ENCODE measurements around the gene CAVIN1. TPM values are rescaled to one million over a fixed set of nuclear protein-coding genes. Genes with fewer than 3 reads are reported as not detected.
A peak's percentile ranks its signal among the peaks of the same experiment; 100 is the strongest.
"Not testable (repeated sequence)": the region's sequence is repeated elsewhere in the genome, so short reads cannot be mapped to it uniquely, and the experiment has no call there.

CAVIN1 gene
- total RNA-seq, 2 experiments from 2014 or later = 1.7 to 1.9 TPM

GRCh38 chr17:42417981-42418380, 5.1 kb downstream of the CAVIN1 start:
- not testable (repeated sequence) for H3K4me3 Mint-ChIP-seq, DNase-seq, H3K36me3 Mint-ChIP-seq, H3K27ac Mint-ChIP-seq, H3K9me3 Mint-ChIP-seq
- peaks cover 31% of the 10 kb centered on the region for H3K4me1 Mint-ChIP-seq
- H3K27me3 Mint-ChIP-seq = peaks cover 29% of the 10 kb centered on the region

DNA sequence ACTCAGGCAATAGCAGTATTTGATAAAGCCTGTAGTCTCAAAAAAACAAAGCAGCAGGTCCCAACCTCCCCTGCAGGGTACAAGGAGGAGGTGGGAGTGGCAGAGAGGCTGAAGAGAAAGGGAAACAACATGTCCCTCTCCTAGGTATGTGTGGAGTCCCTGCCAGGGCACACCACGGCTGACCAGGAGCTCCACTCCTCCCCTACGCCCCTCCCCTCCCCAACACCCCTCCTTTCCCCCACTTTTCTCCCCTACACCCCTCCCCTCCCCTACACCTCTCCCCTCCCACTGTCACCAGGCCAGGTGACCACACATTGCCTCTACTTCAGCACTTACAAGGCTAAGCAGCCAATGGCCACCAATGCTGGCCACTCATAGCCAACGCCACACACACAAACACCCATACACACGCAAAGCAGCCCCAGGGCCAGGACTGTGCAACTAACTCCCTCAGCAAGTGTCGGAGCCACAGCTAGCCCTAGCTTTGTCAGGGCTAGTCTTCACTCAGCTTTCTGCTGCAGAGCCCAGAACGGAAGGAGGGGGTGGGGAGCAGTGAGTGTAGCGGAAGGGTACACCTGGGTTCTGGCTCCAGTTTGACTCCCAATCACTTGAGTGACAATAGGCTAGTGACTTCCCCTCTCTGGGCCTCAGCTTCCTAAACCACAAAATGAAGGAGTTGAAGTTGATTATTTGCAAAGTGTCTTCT, 8.2 kb downstream of the CAVIN1 start:
- Mint-ChIP-seq H3K4me3 (peak overlapping the region; percentile 59), H3K9me3 (no peaks in the 10 kb centered on the region), H3K4me1 (peaks cover 21% of the 10 kb centered on the region), H3K27ac (peak overlapping the region; percentile 65), H3K27me3 (peaks cover 4% of the 10 kb centered on the region), H3K36me3 (no peaks in the 10 kb centered on the region)
- peak; percentile 59 for DNase-seq

DNA sequence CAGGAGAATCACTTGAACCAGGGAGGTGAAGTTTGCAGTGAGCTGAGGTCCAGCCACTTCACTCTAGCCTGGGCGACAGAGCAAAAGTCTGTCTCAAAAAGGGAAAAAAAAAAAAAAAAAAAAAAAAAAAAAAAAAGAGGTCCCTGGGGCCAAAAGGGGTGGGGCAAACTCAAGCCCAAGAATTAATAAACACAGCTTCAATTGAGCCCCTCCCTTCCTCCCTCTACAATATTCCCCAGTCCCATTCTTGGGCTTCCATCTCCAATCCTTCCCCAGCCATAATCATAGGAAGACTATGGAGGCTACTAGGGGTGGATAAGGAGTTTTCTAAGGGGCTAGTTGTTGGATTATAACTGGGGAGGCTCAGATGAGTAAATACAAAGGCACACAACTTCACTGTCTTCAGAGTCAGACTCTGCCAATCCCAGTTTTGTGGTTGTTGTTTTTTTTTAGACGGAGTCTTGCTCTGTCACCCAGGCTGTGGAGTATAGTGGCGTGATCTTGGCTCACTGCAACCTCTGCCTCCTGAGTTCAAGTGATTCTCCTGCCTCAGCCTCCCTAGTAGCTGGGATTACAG, 9.5 kb downstream of the CAVIN1 start:
- H3K27ac Mint-ChIP-seq = no peak overlapping the region
- no peak overlapping the region for H3K4me3 Mint-ChIP-seq
- no peaks in the 10 kb centered on the region for H3K9me3 Mint-ChIP-seq
- H3K27me3 Mint-ChIP-seq = no peaks in the 10 kb centered on the region
- no peaks in the 10 kb centered on the region for H3K36me3 Mint-ChIP-seq
- DNase-seq = no peak
- peaks cover 16% of the 10 kb centered on the region for H3K4me1 Mint-ChIP-seq

- H3K27ac Mint-ChIP-seq = no peak overlapping the region
- H3K36me3 Mint-ChIP-seq = no peaks in the 10 kb centered on the region
- H3K4me1 Mint-ChIP-seq = peaks cover 20% of the 10 kb centered on the region
- no peak overlapping the region for H3K4me3 Mint-ChIP-seq
- no peaks in the 10 kb centered on the region for H3K9me3 Mint-ChIP-seq
- DNase-seq = no peak
- no peaks in the 10 kb centered on the region for H3K27me3 Mint-ChIP-seq
Measured at GRCh38 chr17:42411905-42412679, 11.0 kb downstream of the CAVIN1 start.

GRCh38 chr17:42411361-42411760, 11.7 kb downstream of the CAVIN1 start:
- no peak for DNase-seq
- H3K36me3 Mint-ChIP-seq = no peaks in the 10 kb centered on the region
- H3K4me1 Mint-ChIP-seq = peaks cover 20% of the 10 kb centered on the region
- H3K9me3 Mint-ChIP-seq = no peaks in the 10 kb centered on the region
- no peaks in the 10 kb centered on the region for H3K27me3 Mint-ChIP-seq
- no peak overlapping the region for H3K4me3 Mint-ChIP-seq
- H3K27ac Mint-ChIP-seq = no peak overlapping the region

- H3K27ac Mint-ChIP-seq = peak overlapping the region; percentile 30
- H3K36me3 Mint-ChIP-seq = no peaks in the 10 kb centered on the region
- H3K9me3 Mint-ChIP-seq = no peaks in the 10 kb centered on the region
- no peaks in the 10 kb centered on the region for H3K27me3 Mint-ChIP-seq
- H3K4me1 Mint-ChIP-seq = peaks cover 20% of the 10 kb centered on the region
- no peak overlapping the region for H3K4me3 Mint-ChIP-seq
- no peak for DNase-seq
Measured at GRCh38 chr17:42410319-42410685, 12.8 kb downstream of the CAVIN1 start.

GRCh38 chr17:42409523-42410318, 13.3 kb downstream of the CAVIN1 start:
- Mint-ChIP-seq H3K27ac (peak overlapping the region; percentile 30), H3K27me3 (no peaks in the 10 kb centered on the region), H3K4me1 (peaks cover 15% of the 10 kb centered on the region), H3K4me3 (no peak overlapping the region), H3K36me3 (no peaks in the 10 kb centered on the region), H3K9me3 (no peaks in the 10 kb centered on the region)
- no peak for DNase-seq

- H3K27ac Mint-ChIP-seq = no peak overlapping the region
- H3K36me3 Mint-ChIP-seq = no peaks in the 10 kb centered on the region
Measured at GRCh38 chr17:42408061-42408460, 15.0 kb downstream of the CAVIN1 start.

DNA sequence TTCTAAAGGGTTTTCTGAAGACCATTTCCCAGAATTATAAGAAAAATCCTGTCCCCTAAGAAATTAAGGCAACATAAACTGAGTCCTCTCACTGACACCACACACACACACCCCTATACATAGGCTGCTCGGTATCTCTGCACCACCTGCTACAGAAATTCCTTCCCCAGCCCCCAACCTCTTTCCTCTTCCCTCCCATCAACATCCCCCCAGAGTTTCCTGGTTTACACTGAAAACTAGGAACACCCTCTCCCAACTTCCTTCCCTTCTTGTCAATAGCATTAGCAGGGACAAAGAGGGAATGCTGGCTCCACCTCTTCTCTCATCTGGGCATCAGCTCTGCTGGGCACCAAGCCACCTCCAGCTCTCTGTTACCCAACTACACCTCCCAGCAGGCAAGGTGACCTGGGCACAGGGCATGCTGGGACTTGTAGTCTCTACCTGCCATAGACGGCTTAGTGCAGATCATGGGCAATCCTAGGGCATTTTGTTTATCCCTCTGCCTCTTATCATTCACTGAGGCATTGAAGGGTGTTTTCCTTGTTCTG, 15.7 kb downstream of the CAVIN1 start:
- peak; percentile 54 for DNase-seq
- Mint-ChIP-seq H3K4me3 (no peak overlapping the region), H3K27ac (no peak overlapping the region), H3K36me3 (no peaks in the 10 kb centered on the region), H3K4me1 (peaks cover 11% of the 10 kb centered on the region), H3K27me3 (no peaks in the 10 kb centered on the region), H3K9me3 (no peaks in the 10 kb centered on the region)

More at GRCh38 chr17:42408061-42408460, 15.0 kb downstream of the CAVIN1 start:
- DNase-seq = no peak
- Mint-ChIP-seq H3K27me3 (no peaks in the 10 kb centered on the region), H3K9me3 (no peaks in the 10 kb centered on the region), H3K4me1 (peaks cover 9% of the 10 kb centered on the region), H3K4me3 (no peak overlapping the region)

- Mint-ChIP-seq H3K4me1 (peaks cover 15% of the 10 kb centered on the region), H3K36me3 (no peaks in the 10 kb centered on the region), H3K27me3 (no peaks in the 10 kb centered on the region), H3K27ac (no peak overlapping the region), H3K9me3 (no peaks in the 10 kb centered on the region), H3K4me3 (no peak overlapping the region)
- DNase-seq = no peak
Measured at GRCh38 chr17:42406615-42407288, 16.3 kb downstream of the CAVIN1 start.

DNA sequence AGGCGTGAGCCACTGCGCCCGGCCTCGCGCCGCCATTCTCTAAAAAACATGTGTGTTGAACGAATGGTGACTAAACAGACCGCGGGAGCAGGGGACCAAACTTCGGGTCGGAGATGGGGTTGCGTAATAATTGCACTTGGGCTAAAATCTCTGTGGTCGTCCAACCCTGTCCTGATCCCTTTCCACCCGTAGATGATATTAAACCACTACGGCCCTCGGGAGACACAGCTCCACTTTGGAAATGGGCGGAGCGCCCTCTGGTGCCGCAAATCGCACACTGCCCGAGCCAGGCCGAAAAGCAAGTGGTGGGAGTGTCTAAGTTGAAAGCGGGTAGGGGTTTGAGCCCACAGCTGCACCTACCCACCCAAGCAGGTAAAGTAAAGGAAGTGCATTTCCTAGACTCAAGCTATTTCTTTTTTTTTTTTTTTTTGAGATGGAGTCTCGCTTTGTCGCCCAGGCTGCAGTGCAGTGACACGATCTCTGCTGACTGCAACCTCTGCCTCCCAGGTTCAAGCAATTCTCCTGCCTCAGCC, 17.0 kb downstream of the CAVIN1 start:
- peaks cover 18% of the 10 kb centered on the region for H3K4me1 Mint-ChIP-seq
- H3K27ac Mint-ChIP-seq = no peak overlapping the region
- DNase-seq = peak; percentile 81
- H3K27me3 Mint-ChIP-seq = no peaks in the 10 kb centered on the region
- H3K9me3 Mint-ChIP-seq = no peaks in the 10 kb centered on the region
- no peak overlapping the region for H3K4me3 Mint-ChIP-seq
- no peaks in the 10 kb centered on the region for H3K36me3 Mint-ChIP-seq

- Mint-ChIP-seq H3K4me3 (no peak overlapping the region), H3K9me3 (no peaks in the 10 kb centered on the region), H3K27me3 (no peaks in the 10 kb centered on the region), H3K36me3 (no peaks in the 10 kb centered on the region), H3K4me1 (peaks cover 24% of the 10 kb centered on the region), H3K27ac (no peak overlapping the region)
- no peak for DNase-seq
Measured at GRCh38 chr17:42405076-42405475, 18.0 kb downstream of the CAVIN1 start.

- Mint-ChIP-seq H3K9me3 (no peaks in the 10 kb centered on the region), H3K27me3 (no peaks in the 10 kb centered on the region), H3K27ac (no peak overlapping the region), H3K36me3 (no peaks in the 10 kb centered on the region), H3K4me1 (peaks cover 28% of the 10 kb centered on the region), H3K4me3 (no peak overlapping the region)
- no peak for DNase-seq
Measured at GRCh38 chr17:42404326-42405055, 18.6 kb downstream of the CAVIN1 start.

Measured in activated naive CD8-positive, alpha-beta T cell treated with anti-CD3 and anti-CD28 coated beads for 36 hours (primary cell).